8988T (cell line): Measurements from ENCODE around the gene RRAS.
A peak's percentile ranks its signal among the peaks of the same experiment; 100 is the strongest.

Experiments used
- DNase-seq: peaks from one replicate; pipeline ENCODE4 v3.0.0; 2011

The RRAS gene

DNA sequence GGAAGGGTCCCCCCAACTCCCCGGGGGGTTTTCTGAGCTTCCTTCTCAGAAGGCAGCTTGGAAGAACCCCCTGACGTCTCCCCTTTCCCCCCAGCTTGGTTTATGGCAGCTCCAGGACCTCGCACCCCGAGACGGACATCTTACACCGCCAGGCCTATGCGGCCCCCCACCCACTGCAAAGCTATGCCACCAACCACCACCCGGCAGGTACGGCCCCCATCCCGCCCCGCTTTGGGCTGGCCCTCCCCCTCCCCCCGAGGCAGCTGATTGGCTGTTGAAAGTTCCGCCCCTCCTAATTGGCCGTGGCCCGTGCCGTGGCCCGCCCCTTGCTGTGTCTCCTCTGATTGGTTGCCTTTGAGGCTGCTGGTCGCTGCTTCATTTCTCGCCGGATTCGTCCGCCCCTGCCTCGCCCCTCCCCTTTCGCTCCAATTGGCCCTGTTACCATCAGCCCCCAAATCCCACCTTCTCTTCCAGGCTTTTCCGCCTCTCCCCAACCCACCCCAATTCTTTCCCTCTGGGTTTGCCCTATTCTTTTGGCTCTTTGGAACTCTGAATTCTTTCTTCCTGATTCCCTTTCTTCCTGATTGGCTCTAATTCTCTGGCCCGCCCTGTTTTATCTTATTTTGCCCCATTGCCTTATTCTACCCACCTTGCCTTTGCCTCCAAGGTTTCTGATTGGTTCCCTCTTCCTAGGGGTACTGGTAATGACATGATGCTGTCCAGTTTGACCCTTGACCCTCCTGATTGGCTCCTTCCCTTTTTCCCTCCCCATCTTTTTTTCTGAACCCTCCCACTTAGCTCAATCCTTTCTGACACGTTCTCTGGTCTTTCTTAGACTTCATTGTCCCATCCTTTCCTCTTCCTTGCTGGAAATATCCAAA, 46.5 kb downstream of the RRAS start:
- DNase-seq, result peak; percentile 99

- peak; percentile 47 for DNase-seq
Observed at GRCh38 chr19:49592486-49593232, 47.3 kb downstream of the RRAS start.

DNA sequence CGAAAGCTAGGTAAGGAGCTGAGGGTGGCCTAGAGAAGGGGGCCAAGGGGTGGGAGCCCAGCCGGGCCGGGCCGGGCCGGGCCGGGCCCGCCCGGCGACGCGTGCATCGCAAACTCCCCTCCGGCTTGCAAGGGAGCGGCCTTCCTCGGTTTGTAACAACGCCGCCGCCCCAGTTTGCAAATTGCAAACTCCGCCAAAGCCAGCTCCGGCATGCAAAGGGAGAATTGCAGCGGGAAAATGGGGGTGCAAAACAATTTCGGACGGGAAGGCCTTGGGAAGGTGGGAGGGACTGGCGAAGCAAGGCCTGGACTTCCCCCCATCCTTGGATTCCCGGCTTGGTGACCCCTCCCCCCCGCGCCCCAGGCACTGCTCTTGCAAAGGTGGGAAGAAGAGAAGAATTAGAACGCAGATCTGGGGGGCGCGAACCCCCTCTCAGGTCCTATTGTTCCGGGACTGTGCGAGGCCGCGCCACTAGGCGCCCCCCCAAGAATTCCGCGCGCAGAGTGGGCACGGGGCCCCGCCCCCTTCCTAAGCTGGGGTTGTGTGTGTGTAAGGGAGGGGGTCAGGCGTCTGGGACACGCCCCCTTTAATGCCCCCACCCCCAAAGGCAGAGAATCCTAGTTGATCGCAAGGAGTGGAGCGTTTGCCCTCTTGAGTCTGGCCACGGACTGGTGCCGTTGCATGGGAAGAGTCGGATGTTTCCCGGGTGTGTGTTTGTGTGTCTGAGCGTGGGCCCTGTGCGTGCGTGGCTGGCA, 48.0 kb downstream of the RRAS start:
- peak; percentile 26 for DNase-seq

DNA sequence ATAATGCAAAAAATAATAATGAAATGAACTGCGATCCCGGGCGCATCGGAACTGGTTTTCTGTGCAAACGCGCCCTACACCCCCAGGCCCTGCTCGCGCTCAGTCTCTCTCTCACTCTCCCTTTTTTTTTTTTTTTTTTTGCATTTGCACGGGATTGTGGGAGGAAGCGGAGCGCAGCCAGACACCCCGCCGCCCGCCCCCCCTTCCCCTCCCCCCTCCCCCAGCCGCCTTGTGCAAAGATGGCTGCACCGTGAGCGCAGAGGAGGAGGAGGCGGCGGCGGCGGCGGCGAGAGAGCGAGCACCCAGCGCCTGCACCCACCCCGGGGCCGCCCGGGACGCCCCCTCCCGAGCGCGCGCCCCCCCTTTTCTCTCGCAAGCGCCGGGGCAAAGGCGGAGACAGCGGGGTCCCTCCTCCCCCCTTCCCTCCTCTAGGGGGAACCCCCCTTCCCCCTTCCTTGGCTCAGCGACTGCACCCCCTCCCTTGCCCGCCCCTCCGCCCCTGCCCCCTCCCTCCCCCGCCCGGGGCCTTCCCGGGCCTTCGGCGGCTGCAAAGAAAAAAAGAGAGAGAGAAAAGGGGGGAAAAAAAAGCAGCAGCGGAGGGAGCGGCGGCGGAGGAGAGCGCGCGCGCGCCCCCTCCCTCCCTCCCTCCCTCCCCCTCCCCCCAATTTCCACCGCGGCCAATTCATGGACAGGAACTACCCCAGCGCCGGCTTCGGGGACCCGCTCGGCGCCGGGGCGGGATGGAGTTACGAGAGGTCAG, 48.8 kb downstream of the RRAS start, which contains the start of gene PRR12:
TSS of gene PRR12 (plus strand) at position 212 of the 760 bp plus-strand sequence. CDS start at position 685, 473 bp downstream.
- peak; percentile 66 for DNase-seq

GRCh38 chr19:49590071-49590970, 49.6 kb downstream of the RRAS start:
- DNase-seq, result peak; percentile 80

GRCh38 chr19:49589502-49589905, 50.4 kb downstream of the RRAS start:
- no peak for DNase-seq

- no peak for DNase-seq
Observed at GRCh38 chr19:49588365-49589122, 51.4 kb downstream of the RRAS start.

- DNase-seq, result no peak
Observed at GRCh38 chr19:49587227-49587626, 52.7 kb downstream of the RRAS start.
